Fibroblast of lung (primary cell): ENCODE results near the gene MYO9A.

ENCODE experiments used
- EZH2 ChIP-seq: IDR thresholded peaks from 2 replicates; pipeline ENCODE4 v1.5.1; 2012; ENCODE audit warnings: low read length, control low read depth, mild to moderate bottlenecking; ENCODE audit errors: missing control alignments
- TF ChIP-seq, protein P1 (sequence below), 2 donors: IDR thresholded peaks in 1 of 2; conservative IDR thresholded peaks in 1 of 2; 1 replicate in 1 of 2; 2 replicates in 1 of 2; pipeline ENCODE4 v1.5.1; 2011 to 2012; ENCODE audit warnings: low read length in 2 of 2, control low read depth in 1 of 2, inconsistent platforms in 1 of 2, low read depth in 1 of 2, mild to moderate bottlenecking in 1 of 2

DNA sequence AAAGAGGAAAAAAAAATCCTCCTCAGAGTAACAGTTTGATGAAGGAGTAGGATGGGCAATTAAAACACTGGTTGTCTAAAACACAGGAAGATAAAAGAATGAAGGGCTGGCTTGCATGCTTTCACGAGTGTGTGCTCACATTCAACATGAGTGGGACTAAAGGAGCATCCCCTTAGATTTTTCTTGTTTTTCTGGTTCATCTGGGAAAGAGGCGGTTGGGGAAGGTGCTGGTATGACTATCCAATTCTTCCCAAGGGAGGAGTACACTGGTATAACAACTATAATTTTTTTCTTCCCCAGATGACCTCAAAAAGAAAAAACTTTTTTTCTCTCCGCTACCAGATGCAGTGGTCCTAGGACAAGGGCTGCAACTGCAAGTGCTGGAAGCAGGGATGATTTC is 143.7 kb downstream of the MYO9A start:
- TF ChIP-seq EZH2 = no peak
- TF ChIP-seq, protein P1, sequence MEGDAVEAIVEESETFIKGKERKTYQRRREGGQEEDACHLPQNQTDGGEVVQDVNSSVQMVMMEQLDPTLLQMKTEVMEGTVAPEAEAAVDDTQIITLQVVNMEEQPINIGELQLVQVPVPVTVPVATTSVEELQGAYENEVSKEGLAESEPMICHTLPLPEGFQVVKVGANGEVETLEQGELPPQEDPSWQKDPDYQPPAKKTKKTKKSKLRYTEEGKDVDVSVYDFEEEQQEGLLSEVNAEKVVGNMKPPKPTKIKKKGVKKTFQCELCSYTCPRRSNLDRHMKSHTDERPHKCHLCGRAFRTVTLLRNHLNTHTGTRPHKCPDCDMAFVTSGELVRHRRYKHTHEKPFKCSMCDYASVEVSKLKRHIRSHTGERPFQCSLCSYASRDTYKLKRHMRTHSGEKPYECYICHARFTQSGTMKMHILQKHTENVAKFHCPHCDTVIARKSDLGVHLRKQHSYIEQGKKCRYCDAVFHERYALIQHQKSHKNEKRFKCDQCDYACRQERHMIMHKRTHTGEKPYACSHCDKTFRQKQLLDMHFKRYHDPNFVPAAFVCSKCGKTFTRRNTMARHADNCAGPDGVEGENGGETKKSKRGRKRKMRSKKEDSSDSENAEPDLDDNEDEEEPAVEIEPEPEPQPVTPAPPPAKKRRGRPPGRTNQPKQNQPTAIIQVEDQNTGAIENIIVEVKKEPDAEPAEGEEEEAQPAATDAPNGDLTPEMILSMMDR (conservative IDR thresholded peaks at IDR 0.05 in 1 of 2, IDR thresholded peaks at IDR 0.05 in 1 of 2; ENCODE audit: low read depth in 1 of 2, low read length in 2 of 2) = no peak
